HepG2 (cell line): ENCODE data around the gene ARID1A. TPM values are rescaled to one million over a fixed set of nuclear protein-coding genes. Genes with fewer than 3 reads are reported as not detected.

Source experiments
- BRD4 ChIP-seq: sonication (generic); formaldehyde crosslinking; IDR thresholded peaks from 2 replicates; pipeline ENCODE4 v1.4.0; 2020; ENCODE audit warnings: missing genetic modification reagents
- CHD2 ChIP-seq: IDR thresholded peaks from 2 replicates; pipeline ENCODE4 v1.6.1; 2011; ENCODE audit warnings: low read depth, low read length, improper control_type of control experiment
- DMAP1 ChIP-seq: IDR thresholded peaks from 2 replicates; pipeline ENCODE4 v1.6.1; 2016
- FOXO1 ChIP-seq: sonication (generic); formaldehyde crosslinking; IDR thresholded peaks from 2 replicates; pipeline ENCODE4 v1.4.0; 2020; ENCODE audit warnings: missing genetic modification reagents
- GATAD2A ChIP-seq: IDR thresholded peaks from 2 replicates; pipeline ENCODE4 v1.6.1; 2016
- GPBP1L1 ChIP-seq: sonication (generic); formaldehyde crosslinking; IDR thresholded peaks from 2 replicates; pipeline ENCODE4 v1.5.0; 2020; ENCODE audit warnings: mild to moderate bottlenecking, missing genetic modification reagents
- HNF1A ChIP-seq, 2 experiments: sonication (generic) in 1 of 2; formaldehyde crosslinking in 1 of 2; IDR thresholded peaks; 2 replicates each; pipeline versions ENCODE4 v1.4.0 to v1.6.1; 2016 to 2020; ENCODE audit warnings: borderline replicate concordance in 1 of 2, low read depth in 1 of 2, mild to moderate bottlenecking in 1 of 2, missing genetic modification reagents in 1 of 2
- HNRNPK ChIP-seq: fragments of 200-400 bp; formaldehyde crosslinking; IDR thresholded peaks from 2 replicates; pipeline ENCODE4 v1.6.1; 2018; ENCODE audit warnings: low read length, low read depth, moderate library complexity, mild to moderate bottlenecking; ENCODE audit not compliant: poor library complexity, severe bottlenecking
- HOXA9 ChIP-seq: sonication (generic); formaldehyde crosslinking; IDR thresholded peaks from 2 replicates; pipeline ENCODE4 v1.8.1; 2022; ENCODE audit warnings: missing genetic modification reagents, mild to moderate bottlenecking, moderate library complexity, borderline replicate concordance
- IRF1 ChIP-seq: sonication (generic); formaldehyde crosslinking; IDR thresholded peaks from 2 replicates; pipeline ENCODE4 v1.4.0; 2020; ENCODE audit warnings: low read depth, mild to moderate bottlenecking, missing genetic modification reagents
- MEF2D ChIP-seq: sonication (generic); formaldehyde crosslinking; IDR thresholded peaks from 2 replicates; pipeline ENCODE4 v1.5.1; 2020; ENCODE audit warnings: mild to moderate bottlenecking, missing genetic modification reagents
- XBP1 ChIP-seq: sonication (generic); formaldehyde crosslinking; IDR thresholded peaks from 2 replicates; pipeline ENCODE4 v1.5.0; 2020; ENCODE audit warnings: missing genetic modification reagents
- ZFX ChIP-seq: sonication (generic); formaldehyde crosslinking; IDR thresholded peaks from 2 replicates; pipeline ENCODE4 v1.4.0; 2020; ENCODE audit warnings: mild to moderate bottlenecking, low read depth, missing genetic modification reagents, moderate library complexity
- ZNF10 ChIP-seq: sonication (generic); formaldehyde crosslinking; IDR thresholded peaks from 2 replicates; pipeline ENCODE4 v1.4.0; 2020; ENCODE audit warnings: mild to moderate bottlenecking, low read depth, missing genetic modification reagents, borderline replicate concordance
- ZNF484 ChIP-seq: sonication (generic); formaldehyde crosslinking; IDR thresholded peaks from 2 replicates; pipeline ENCODE4 v1.5.1; 2020; ENCODE audit warnings: mild to moderate bottlenecking, low read depth, missing genetic modification reagents, borderline replicate concordance
- ZNF598 ChIP-seq: sonication (generic); formaldehyde crosslinking; IDR thresholded peaks from 2 replicates; pipeline ENCODE4 v1.5.1; 2020; ENCODE audit warnings: mild to moderate bottlenecking, missing genetic modification reagents, borderline replicate concordance
- ZNF616 ChIP-seq: sonication (generic); formaldehyde crosslinking; IDR thresholded peaks from 2 replicates; pipeline ENCODE4 v1.5.0; 2020; ENCODE audit warnings: low read depth, mild to moderate bottlenecking, missing genetic modification reagents
- ZSCAN30 ChIP-seq: sonication (generic); formaldehyde crosslinking; IDR thresholded peaks from 2 replicates; pipeline ENCODE4 v1.5.0; 2020; ENCODE audit warnings: mild to moderate bottlenecking, missing genetic modification reagents
- ZSCAN31 ChIP-seq: sonication (generic); formaldehyde crosslinking; IDR thresholded peaks from 2 replicates; pipeline ENCODE4 v1.5.0; 2020; ENCODE audit warnings: low read depth, mild to moderate bottlenecking, missing genetic modification reagents
- polyA plus RNA-seq, 8 experiments: library from polyadenylated mRNA; depleted of rRNA in 3 of 8; stranded (reverse) in 7 of 8; unstranded in 1 of 8; fragments of >200 nt; fragmentation: Illumina TruSeq in 4 of 8; extraction: Trizol in 4 of 8; gene quantifications; 2 replicates each; pipeline versions ENCODE4 v1.2.1 to v1.2.3, GENCODE V29; 2011 to 2016; ENCODE audit warnings: low read depth in 4 of 8, missing spikeins in 1 of 8, mixed read lengths in 1 of 8; ENCODE audit not compliant: insufficient read depth in 1 of 8
- total RNA-seq, 5 experiments: library from RNA; depleted of rRNA; stranded (reverse); fragments of >200 nt; fragmentation: Illumina TruSeq; extraction: Trizol; gene quantifications; 2 replicates each; pipeline ENCODE4 v1.2.3, GENCODE V29; 2016; ENCODE audit warnings: low read depth in 1 of 5

Gene ARID1A
- total and polyA plus RNA-seq, 2 of the 13 experiments (the other 11 are each of a cell fraction or from before 2014, with no cell fraction given), result 11.9 to 15.9 TPM

GRCh38 chr1:26692211-26692792, 3.5 kb upstream of the ARID1A start (continued):
- TF ChIP-seq ZSCAN31 (CRISPR knock-in tag), result no peak
- TF ChIP-seq ZNF616, result no peak
- no peak for TF ChIP-seq ZNF484 (CRISPR knock-in tag)
- TF ChIP-seq DMAP1 (CRISPR knock-in tag), result no peak
- TF ChIP-seq ZNF10 (CRISPR knock-in tag), result no peak
- no peak for TF ChIP-seq HNF1A (IDR thresholded peaks at IDR 0.05; ENCODE audit: low read depth)
- TF ChIP-seq HNF1A (CRISPR knock-in tag; IDR thresholded peaks at IDR 0.05; ENCODE audit: borderline replicate concordance), result no peak
- TF ChIP-seq MEF2D, result no peak; the same call in 1 of the 2 replicates
- no peak for TF ChIP-seq CHD2
- no peak for TF ChIP-seq BRD4
- no peak for TF ChIP-seq ZSCAN30 (CRISPR knock-in tag)
- TF ChIP-seq HOXA9, result no peak
- no peak for TF ChIP-seq ZNF598 (CRISPR knock-in tag)
- TF ChIP-seq HNRNPK, result no peak
- TF ChIP-seq XBP1 (CRISPR knock-in tag), result no peak
- no peak for TF ChIP-seq ZFX (CRISPR knock-in tag)
- no peak for TF ChIP-seq GATAD2A (CRISPR knock-in tag)
- TF ChIP-seq IRF1 (CRISPR knock-in tag), result no peak
- no peak for TF ChIP-seq GPBP1L1 (CRISPR knock-in tag)
- no peak for TF ChIP-seq FOXO1 (CRISPR knock-in tag)
